ENCODE results near the gene RNASEH2C.

GRCh38 chr11:65701686-65702085 lies 18.9 kb downstream of the RNASEH2C start:
- no peak for TF ChIP-seq EZH2 (IDR thresholded peaks at IDR 0.05; ENCODE audit: borderline replicate concordance, control insufficient read depth, low read depth, low read length)
- no peak for TF ChIP-seq CTCF (IDR thresholded peaks at IDR 0.05 in 2 of 3, conservative IDR thresholded peaks at IDR 0.05 in 1 of 3; ENCODE audit: control insufficient read depth in 2 of 3, extremely low read depth in 1 of 3, insufficient read depth in 1 of 3, low read depth in 3 of 3, low read length in 3 of 3)
- TF ChIP-seq BCL3 (IDR thresholded peaks at IDR 0.05; ENCODE audit: borderline replicate concordance, insufficient read depth, low read depth, low read length, poor library complexity, severe bottlenecking) = no peak

Data from GM12878 (cell line).